Caco-2 (cell line): ENCODE data around the gene MZB1. TPM values are rescaled to one million over a fixed set of nuclear protein-coding genes. Genes with fewer than 3 reads are reported as not detected.

ENCODE experiments used
- BruUV-seq: library from RNA; stranded (reverse); fragments of 400-500 nt; replicated peaks from 2 replicates; lab custom pipeline; 2021; lab: Mats Ljungman, UMichigan
- CTCF ChIA-PET: fragments of 300-600 bp; sonication (Branson Sonifier 250); formaldehyde crosslinking; loops from one replicate; lab custom pipeline; 2022; ENCODE audit warnings: antibody characterized with exemption; lab: Charles Lee
- POLR2A ChIA-PET: fragments of 300-600 bp; sonication (Branson Sonifier 250); formaldehyde crosslinking; loops from one replicate; lab custom pipeline; 2022; ENCODE audit warnings: antibody characterized with exemption; lab: Charles Lee
- DNase-seq, 2 experiments: peaks; one replicate each; pipeline versions ENCODE4 v3.0.0 to v3.0.0-alpha.2; 2020 to 2022
- H3K27me3 ChIP-seq: replicated peaks from 2 replicates; pipeline ENCODE4 v1.6.0; 2011; ENCODE audit warnings: low read length; ENCODE audit not compliant: control insufficient read depth, insufficient read depth
- H3K36me3 ChIP-seq: 2 replicates; pipeline ENCODE4 v1.5.1; 2011; ENCODE audit warnings: low read length; ENCODE audit not compliant: control insufficient read depth, insufficient read depth
- H3K4me1 ChIP-seq: fragments of 250-450 bp; sonication (Bioruptor Pico); 2 replicates; pipeline ENCODE4 v1.5.1; 2020; ENCODE audit warnings: mild to moderate bottlenecking
- H3K4me3 ChIP-seq: 2 replicates; pipeline ENCODE4 v1.5.1; 2011; ENCODE audit warnings: low read depth, mild to moderate bottlenecking, control low read depth, low read length
- H3K9me3 ChIP-seq: fragments of 250-450 bp; sonication (Bioruptor Pico); 2 replicates; pipeline ENCODE4 v1.5.1; 2020; ENCODE audit warnings: mild to moderate bottlenecking, moderate library complexity
- H3K27ac Mint-ChIP-seq: one replicate; pipeline ENCODE4 v1.8.0; 2022; ENCODE audit warnings: mixed read lengths; ENCODE audit not compliant: unreplicated experiment
- H3K27me3 Mint-ChIP-seq: one replicate; pipeline ENCODE4 v1.8.0; 2022; ENCODE audit warnings: mixed read lengths; ENCODE audit not compliant: insufficient read depth, unreplicated experiment
- H3K36me3 Mint-ChIP-seq: one replicate; pipeline ENCODE4 v1.8.0; 2022; ENCODE audit warnings: mild to moderate bottlenecking, mixed read lengths; ENCODE audit not compliant: insufficient read depth, unreplicated experiment
- H3K4me1 Mint-ChIP-seq: one replicate; pipeline ENCODE4 v1.8.0; 2022; ENCODE audit warnings: low read depth, mixed read lengths; ENCODE audit not compliant: unreplicated experiment
- H3K4me3 Mint-ChIP-seq: one replicate; pipeline ENCODE4 v1.8.0; 2022; ENCODE audit warnings: mild to moderate bottlenecking, moderate library complexity, mixed read lengths; ENCODE audit not compliant: unreplicated experiment
- H3K9me3 Mint-ChIP-seq: one replicate; pipeline ENCODE4 v1.8.0; 2022; ENCODE audit warnings: mixed read lengths; ENCODE audit not compliant: unreplicated experiment
- intact Hi-C: fragments of 100-400 bp; cut with micrococcal nuclease; formaldehyde crosslinking; loops from one replicate; pipeline ENCODE4 v1.10.0; 2022; ENCODE audit not compliant: unreplicated experiment
- total RNA-seq: library from RNA; stranded (reverse); gene quantifications from 2 replicates; pipeline ENCODE4 v1.2.3, GENCODE V29; 2022
- TF ChIP-seq, protein P1 (sequence below), 2 experiments: fragments of 200-600 bp in 1 of 2; IDR thresholded peaks; 1 replicate in 1 of 2; 2 replicates in 1 of 2; pipeline versions ENCODE4 v1.5.1 to v1.8.0; 2011 to 2022; ENCODE audit warnings: antibody characterized with exemption in 1 of 2, control low read depth in 1 of 2, inconsistent platforms in 1 of 2, low read depth in 1 of 2, low read length in 1 of 2, mild to moderate bottlenecking in 1 of 2, moderate library complexity in 1 of 2; ENCODE audit not compliant: insufficient read depth in 1 of 2, severe bottlenecking in 1 of 2, unreplicated experiment in 1 of 2

Gene MZB1
- total RNA-seq, 1 experiment from 2014 or later: not detected

DNA sequence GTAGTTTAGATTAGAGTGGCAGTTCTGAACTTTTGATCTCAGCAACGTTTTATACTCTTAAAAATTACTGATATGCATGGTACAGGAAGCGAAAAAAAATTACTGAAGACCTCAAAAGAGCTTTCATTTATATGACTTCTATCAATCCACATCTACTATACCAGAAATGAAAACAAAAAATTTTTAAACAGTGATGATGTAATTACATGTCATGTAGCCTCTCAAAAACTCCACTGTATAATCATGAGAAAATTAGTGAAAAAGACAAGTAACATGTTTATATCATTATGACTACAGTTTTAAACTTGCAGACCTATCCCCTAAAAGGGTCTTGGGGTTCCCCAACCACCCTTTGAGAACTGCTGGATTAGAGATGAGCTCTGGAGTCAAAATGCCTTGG, 40.3 kb upstream of the MZB1 start:
- no peak for DNase-seq
- intact Hi-C loops: no loop called here
- H3K27me3 ChIP-seq: no peaks in the 10 kb centered on the region
- Mint-ChIP-seq H3K36me3 (no peaks in the 10 kb centered on the region), H3K27ac (no peak overlapping the region), H3K27me3 (no peaks in the 10 kb centered on the region), H3K9me3 (no peaks in the 10 kb centered on the region), H3K4me3 (no peak overlapping the region), H3K4me1 (peaks cover 6% of the 10 kb centered on the region)
- ChIA-PET POLR2A (interaction anchor here (1.2 kb wide), 1 partner anchor 9 kb away, joined by 8 read pairs; the partner anchor contains the start of gene DNAJC18), CTCF (no interaction called here)
- TF ChIP-seq, protein P1, sequence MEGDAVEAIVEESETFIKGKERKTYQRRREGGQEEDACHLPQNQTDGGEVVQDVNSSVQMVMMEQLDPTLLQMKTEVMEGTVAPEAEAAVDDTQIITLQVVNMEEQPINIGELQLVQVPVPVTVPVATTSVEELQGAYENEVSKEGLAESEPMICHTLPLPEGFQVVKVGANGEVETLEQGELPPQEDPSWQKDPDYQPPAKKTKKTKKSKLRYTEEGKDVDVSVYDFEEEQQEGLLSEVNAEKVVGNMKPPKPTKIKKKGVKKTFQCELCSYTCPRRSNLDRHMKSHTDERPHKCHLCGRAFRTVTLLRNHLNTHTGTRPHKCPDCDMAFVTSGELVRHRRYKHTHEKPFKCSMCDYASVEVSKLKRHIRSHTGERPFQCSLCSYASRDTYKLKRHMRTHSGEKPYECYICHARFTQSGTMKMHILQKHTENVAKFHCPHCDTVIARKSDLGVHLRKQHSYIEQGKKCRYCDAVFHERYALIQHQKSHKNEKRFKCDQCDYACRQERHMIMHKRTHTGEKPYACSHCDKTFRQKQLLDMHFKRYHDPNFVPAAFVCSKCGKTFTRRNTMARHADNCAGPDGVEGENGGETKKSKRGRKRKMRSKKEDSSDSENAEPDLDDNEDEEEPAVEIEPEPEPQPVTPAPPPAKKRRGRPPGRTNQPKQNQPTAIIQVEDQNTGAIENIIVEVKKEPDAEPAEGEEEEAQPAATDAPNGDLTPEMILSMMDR (IDR thresholded peaks at IDR 0.05; ENCODE audit: insufficient read depth in 1 of 2, low read depth in 1 of 2, low read length in 1 of 2, severe bottlenecking in 1 of 2, unreplicated experiment in 1 of 2): no peak
- peaks cover 14% of the 10 kb centered on the region for H3K4me1 ChIP-seq
- H3K4me3 ChIP-seq: no peak overlapping the region
- H3K36me3 ChIP-seq: no peaks in the 10 kb centered on the region
- H3K9me3 ChIP-seq: no peaks in the 10 kb centered on the region
- no TSS peak for BruUV-seq

DNA sequence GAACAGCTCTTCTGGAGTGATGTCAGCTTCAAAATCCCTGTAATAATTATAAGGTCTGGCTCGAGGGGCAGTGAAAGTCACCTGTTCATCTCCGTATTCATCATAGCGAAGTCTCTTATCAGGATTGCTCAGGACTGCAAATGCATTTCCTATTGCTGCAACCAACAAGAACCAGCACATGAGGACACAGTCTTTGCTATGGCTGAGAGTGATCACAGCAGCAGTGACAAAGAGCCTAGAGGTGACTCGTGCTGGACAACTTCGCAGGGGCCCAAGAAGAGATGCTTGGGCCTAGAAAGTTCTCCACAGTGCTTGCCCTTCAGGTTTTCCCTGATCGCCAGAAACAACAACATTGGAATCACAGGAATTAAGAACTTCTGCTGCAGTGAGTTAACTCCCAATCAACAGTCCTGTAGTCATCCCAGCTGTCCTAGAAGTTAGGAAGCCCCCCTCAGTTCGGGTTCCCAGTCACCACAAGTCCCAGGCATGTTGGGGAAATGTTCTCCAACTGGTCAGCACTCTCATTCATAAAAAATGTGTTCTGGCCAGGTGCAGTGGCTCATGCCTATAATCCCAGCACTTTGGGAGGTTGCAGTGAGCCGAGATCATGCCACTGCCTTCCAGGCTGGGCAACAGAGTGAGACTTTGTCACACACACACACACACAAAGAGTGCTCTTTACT, 36.6 kb upstream of the MZB1 start:
- H3K4me3 Mint-ChIP-seq: no peak overlapping the region
- H3K36me3 ChIP-seq: no peaks in the 10 kb centered on the region
- H3K36me3 Mint-ChIP-seq: peaks cover 8% of the 10 kb centered on the region
- H3K27me3 Mint-ChIP-seq: no peaks in the 10 kb centered on the region
- H3K4me3 ChIP-seq: no peak overlapping the region
- DNase-seq: no peak
- intact Hi-C loops: no loop called here
- peaks cover 9% of the 10 kb centered on the region for H3K4me1 Mint-ChIP-seq
- H3K27me3 ChIP-seq: no peaks in the 10 kb centered on the region
- peaks cover 3% of the 10 kb centered on the region for H3K4me1 ChIP-seq
- ChIA-PET POLR2A (no interaction called here), CTCF (no interaction called here)
- TF ChIP-seq, protein P1 (IDR thresholded peaks at IDR 0.05; ENCODE audit: insufficient read depth in 1 of 2, low read depth in 1 of 2, low read length in 1 of 2, severe bottlenecking in 1 of 2, unreplicated experiment in 1 of 2): no peak
- no TSS peak for BruUV-seq
- H3K9me3 Mint-ChIP-seq: no peaks in the 10 kb centered on the region
- no peaks in the 10 kb centered on the region for H3K9me3 ChIP-seq
- no peak overlapping the region for H3K27ac Mint-ChIP-seq

DNA sequence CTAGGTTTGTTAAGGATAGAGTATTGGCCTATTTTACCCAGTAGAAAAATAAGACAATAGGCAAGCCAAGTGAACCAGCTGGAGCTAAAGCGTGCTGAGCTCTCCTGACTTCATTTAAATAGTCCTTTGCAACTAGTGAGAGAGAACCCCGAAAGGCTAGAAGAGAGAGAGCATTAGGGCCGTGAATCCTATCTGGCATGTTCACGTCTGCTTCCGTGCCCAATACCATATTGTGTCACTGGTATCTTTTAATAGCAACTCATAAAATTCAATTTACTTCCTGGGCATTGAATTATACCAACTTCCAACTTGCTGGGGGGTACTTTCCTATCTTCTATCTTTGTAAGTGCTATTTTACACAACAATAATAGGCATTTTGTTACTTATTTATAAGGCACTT, 35.8 kb upstream of the MZB1 start:
- TF ChIP-seq, protein P1 (IDR thresholded peaks at IDR 0.05; ENCODE audit: insufficient read depth in 1 of 2, low read depth in 1 of 2, low read length in 1 of 2, severe bottlenecking in 1 of 2, unreplicated experiment in 1 of 2): no peak
- Histone ChIP-seq H3K36me3 (no peaks in the 10 kb centered on the region), H3K4me1 (no peaks in the 10 kb centered on the region), H3K27me3 (no peaks in the 10 kb centered on the region), H3K4me3 (no peak overlapping the region), H3K9me3 (no peaks in the 10 kb centered on the region)
- no peaks in the 10 kb centered on the region for H3K27me3 Mint-ChIP-seq
- ChIA-PET POLR2A (no interaction called here), CTCF (no interaction called here)
- no peak overlapping the region for H3K4me3 Mint-ChIP-seq
- intact Hi-C loops: no loop called here
- no TSS peak for BruUV-seq
- H3K4me1 Mint-ChIP-seq: peaks cover 6% of the 10 kb centered on the region
- no peak for DNase-seq
- H3K36me3 Mint-ChIP-seq: peaks cover 8% of the 10 kb centered on the region
- no peak overlapping the region for H3K27ac Mint-ChIP-seq
- no peaks in the 10 kb centered on the region for H3K9me3 Mint-ChIP-seq
